Kidney (tissue), 14 donors: ENCODE measurements around the gene ATP6V1F. TPM values are rescaled to one million over a fixed set of nuclear protein-coding genes. Genes with fewer than 3 reads are reported as not detected.

Source experiments
- DNase-seq, 5 donors: peaks; one replicate each; pipeline ENCODE4 v3.0.0-alpha.2; 2013 to 2020
- FAIRE-seq: peaks from 2 replicates; lab custom pipeline; 2012; peaks lifted over from hg19 to GRCh38; lab: Jason Lieb, UNC
- H3K27ac ChIP-seq, 2 donors: one replicate each; pipeline ENCODE4 v1.7.0; 2013; ENCODE audit warnings: low read depth in 2 of 2, low read length in 2 of 2, inconsistent platforms in 1 of 2
- H3K27me3 ChIP-seq: one replicate; pipeline ENCODE4 v1.7.1; 2013; ENCODE audit warnings: low read length, inconsistent platforms; ENCODE audit not compliant: control insufficient read depth, insufficient read depth
- H3K36me3 ChIP-seq, 3 donors: one replicate each; pipeline versions ENCODE4 v1.7.0 to v1.7.1; 2013; ENCODE audit warnings: low read length in 3 of 3, control low read depth in 1 of 3, inconsistent platforms in 1 of 3; ENCODE audit not compliant: insufficient read depth in 3 of 3, control insufficient read depth in 2 of 3
- H3K4me1 ChIP-seq, 3 donors: one replicate each; pipeline versions ENCODE4 v1.7.0 to v1.7.1; 2013; ENCODE audit warnings: low read length in 3 of 3, inconsistent platforms in 1 of 3, low read depth in 1 of 3; ENCODE audit not compliant: control insufficient read depth in 2 of 3, insufficient read depth in 2 of 3
- H3K4me3 ChIP-seq, 3 donors: one replicate each; pipeline versions ENCODE4 v1.7.0 to v1.8.1; 2013; ENCODE audit warnings: low read length in 3 of 3, control low read depth in 1 of 3, inconsistent platforms in 1 of 3
- H3K9ac ChIP-seq, 3 donors: one replicate each; pipeline versions ENCODE4 v1.7.0 to v1.7.1; 2013; ENCODE audit warnings: low read length in 3 of 3, control low read depth in 1 of 3, inconsistent platforms in 1 of 3
- H3K9me3 ChIP-seq, 3 donors: one replicate each; pipeline versions ENCODE4 v1.7.0 to v1.7.1; 2013; ENCODE audit warnings: low read length in 3 of 3, control low read depth in 1 of 3, inconsistent platforms in 1 of 3; ENCODE audit not compliant: control insufficient read depth in 2 of 3, insufficient read depth in 1 of 3
- intact Hi-C: fragments of 100-400 bp; cut with DNase I; formaldehyde crosslinking; loops from one replicate; pipeline ENCODE4 v1.11.1; 2022
- polyA plus RNA-seq: library from polyadenylated mRNA; stranded (reverse); fragments of 350-450 nt; fragmentation: Illumina TruSeq; extraction: RNeasy Lipid Tissue Mini Kit (QIAGEN cat#74804); gene quantifications from one replicate; pipeline ENCODE4 v1.2.3, GENCODE V29; 2014; ENCODE audit warnings: low read depth, low replicate concordance; ENCODE audit not compliant: insufficient read depth
- total RNA-seq: library from RNA; stranded (reverse); fragmentation: NEBNext Ultra II Directional; extraction: Animal tissue kit (Norgen Biotek cat#: 25700); gene quantifications from one replicate; pipeline ENCODE4 v1.2.1, GENCODE V29; 2021
- TF ChIP-seq, protein P1 (sequence below): IDR thresholded peaks from 3 replicates; pipeline ENCODE4 v1.5.1; 2012; ENCODE audit warnings: mild to moderate bottlenecking, moderate library complexity, borderline replicate concordance; ENCODE audit not compliant: insufficient read depth; ENCODE audit errors: extremely low read depth
- donor health status: control.
- donor health status: control.
- donor health status: control.
- donor health status: control.
- donor health status: control.
- donor health status: DM: yes; HTN: yes; CAD: no.
- donor health status: Normal renal cell carcinoma (clear cell type).

The ATP6V1F gene
- total and polyA plus RNA-seq, 2 donors from 2014 or later = 161 to 684 TPM

DNA sequence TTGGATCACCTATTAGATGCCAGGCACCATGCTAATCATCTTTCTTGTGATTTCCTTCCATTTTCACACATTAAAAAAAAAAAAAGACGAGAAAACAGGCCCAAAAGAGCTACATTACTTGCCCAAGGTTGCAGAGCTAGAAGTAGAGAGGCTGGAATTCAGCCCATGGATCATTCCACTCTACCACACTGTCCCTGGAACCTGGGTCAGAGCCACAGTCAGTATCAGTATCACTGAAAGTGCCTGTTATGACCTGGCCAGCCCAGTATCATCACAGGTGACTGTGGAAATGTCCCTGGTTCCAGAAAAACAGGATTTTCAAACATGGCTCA, 35.8 kb upstream of the ATP6V1F start:
- no peaks in the 10 kb centered on the region for H3K36me3 ChIP-seq
- intact Hi-C loops = no loop called here
- H3K4me3 ChIP-seq = no peak overlapping the region
- DNase-seq (no peak), FAIRE-seq (no peak)
- no peak overlapping the region for H3K27ac ChIP-seq
- H3K27me3 ChIP-seq = no peaks in the 10 kb centered on the region
- peaks cover 0 to 6% (median 0%) of the 10 kb centered on the region in 3 donors for H3K4me1 ChIP-seq
- H3K9ac ChIP-seq = no peak overlapping the region
- TF ChIP-seq, protein P1, sequence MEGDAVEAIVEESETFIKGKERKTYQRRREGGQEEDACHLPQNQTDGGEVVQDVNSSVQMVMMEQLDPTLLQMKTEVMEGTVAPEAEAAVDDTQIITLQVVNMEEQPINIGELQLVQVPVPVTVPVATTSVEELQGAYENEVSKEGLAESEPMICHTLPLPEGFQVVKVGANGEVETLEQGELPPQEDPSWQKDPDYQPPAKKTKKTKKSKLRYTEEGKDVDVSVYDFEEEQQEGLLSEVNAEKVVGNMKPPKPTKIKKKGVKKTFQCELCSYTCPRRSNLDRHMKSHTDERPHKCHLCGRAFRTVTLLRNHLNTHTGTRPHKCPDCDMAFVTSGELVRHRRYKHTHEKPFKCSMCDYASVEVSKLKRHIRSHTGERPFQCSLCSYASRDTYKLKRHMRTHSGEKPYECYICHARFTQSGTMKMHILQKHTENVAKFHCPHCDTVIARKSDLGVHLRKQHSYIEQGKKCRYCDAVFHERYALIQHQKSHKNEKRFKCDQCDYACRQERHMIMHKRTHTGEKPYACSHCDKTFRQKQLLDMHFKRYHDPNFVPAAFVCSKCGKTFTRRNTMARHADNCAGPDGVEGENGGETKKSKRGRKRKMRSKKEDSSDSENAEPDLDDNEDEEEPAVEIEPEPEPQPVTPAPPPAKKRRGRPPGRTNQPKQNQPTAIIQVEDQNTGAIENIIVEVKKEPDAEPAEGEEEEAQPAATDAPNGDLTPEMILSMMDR = no peak
- no peaks in the 10 kb centered on the region for H3K9me3 ChIP-seq

GRCh38 chr7:128827248-128827958, 35.3 kb upstream of the ATP6V1F start:
- Histone ChIP-seq H3K27me3 (no peaks in the 10 kb centered on the region), H3K27ac (no peak overlapping the region), H3K4me1 (peaks cover 0 to 6% (median 0%) of the 10 kb centered on the region in 3 donors), H3K9ac (no peak overlapping the region), H3K4me3 (no peak overlapping the region), H3K36me3 (no peaks in the 10 kb centered on the region), H3K9me3 (no peaks in the 10 kb centered on the region)
- DNase-seq (peak in 3 of 5 donors; percentile 29 to 58 (median 40)), FAIRE-seq (no peak)
- intact Hi-C loops = no loop called here
- TF ChIP-seq, protein P1 = no peak

- H3K9me3 ChIP-seq = no peaks in the 10 kb centered on the region
These were observed 34.5 kb upstream of the ATP6V1F start for GRCh38 chr7:128827971-128828711.

More at GRCh38 chr7:128827971-128828711, 34.5 kb upstream of the ATP6V1F start:
- Histone ChIP-seq H3K27me3 (no peaks in the 10 kb centered on the region), H3K36me3 (no peaks in the 10 kb centered on the region), H3K4me1 (peaks cover 0 to 6% (median 0%) of the 10 kb centered on the region in 3 donors), H3K27ac (no peak overlapping the region), H3K4me3 (no peak overlapping the region), H3K9ac (no peak overlapping the region)
- FAIRE-seq (no peak), DNase-seq (peak in 4 of 5 donors; percentile 24 to 50 (median 40))
- intact Hi-C loops = no loop called here
- TF ChIP-seq, protein P1 = no peak
